ENCODE data around the gene AFAP1L2.

GRCh38 chr10:114432566-114433093 is 28.3 kb upstream of the AFAP1L2 start:
- TF ChIP-seq POLR2AphosphoS5 (IDR thresholded peaks at IDR 0.05) (no peak), POLR2A (IDR thresholded peaks at IDR 0.05) (no peak)

Measured in prostate gland (tissue), 1 donor.